Spleen (tissue), 7 donors: ENCODE measurements around the gene MEOX1.

Experiments
- CTCF ChIP-seq, 11 experiments: fragments of 200-600 bp in 7 of 11; fragments of 450-650 bp in 4 of 11; sonication (generic) in 4 of 11; IDR thresholded peaks in 8 of 11; conservative IDR thresholded peaks in 3 of 11; 1 replicate in 7 of 11; 2 replicates in 4 of 11; pipeline versions ENCODE4 v1.4.0 to v1.8.0; 2016 to 2021; ENCODE audit warnings: antibody characterized with exemption in 11 of 11, inconsistent platforms in 4 of 11, mild to moderate bottlenecking in 1 of 11
- POLR2AphosphoS5 ChIP-seq, 3 donors: sonication (generic); formaldehyde crosslinking; IDR thresholded peaks; one replicate each; pipeline ENCODE4 v1.5.1; 2017; ENCODE audit warnings: antibody characterized with exemption in 3 of 3
- donor health status: DM: no; HTN: no; CAD: no; lungs with moderate emphysema.
- donor health status: DM: no; HTN: no; CAD: no.
- donor health status: DM: no; HTN: no; CAD: no.

DNA sequence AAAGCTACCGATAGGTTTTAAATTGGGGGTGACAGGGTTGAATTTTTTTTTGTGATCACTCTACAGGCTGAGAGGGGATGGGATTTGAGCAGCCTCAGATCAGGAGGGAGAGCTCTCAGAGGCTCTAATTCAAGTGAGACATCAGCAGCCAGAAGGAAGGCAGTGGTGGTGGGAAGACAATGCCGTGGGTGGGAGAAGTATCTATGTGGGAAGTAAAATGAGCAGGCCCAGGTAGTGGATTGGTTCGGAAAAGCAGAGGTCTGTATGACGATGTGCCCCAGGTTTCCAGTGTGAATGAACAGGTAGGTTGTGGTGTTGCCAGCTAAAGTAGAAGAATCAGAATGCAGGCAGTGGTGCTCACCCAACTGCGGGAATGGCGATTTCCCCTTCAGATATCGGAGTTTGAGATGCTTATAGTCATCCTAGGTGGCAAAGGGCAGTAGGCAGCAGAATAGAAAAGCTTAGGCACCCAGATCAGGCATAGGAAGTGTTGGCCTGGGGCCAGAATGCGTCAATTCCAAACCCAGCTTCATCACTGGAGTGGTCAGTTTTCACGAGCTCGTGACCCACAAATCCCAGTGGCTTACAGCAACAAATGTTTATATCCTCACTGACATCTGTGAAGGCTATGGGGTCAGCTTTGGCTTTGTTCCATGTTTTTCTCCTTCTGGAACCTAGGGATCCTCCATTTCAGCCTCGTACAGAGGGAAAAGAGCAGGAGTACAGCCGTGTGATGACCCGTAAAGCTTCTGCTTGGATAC is 24.0 kb downstream of the MEOX1 start:
- no peak for TF ChIP-seq CTCF (IDR thresholded peaks at IDR 0.05 in 8 of 11, conservative IDR thresholded peaks at IDR 0.05 in 3 of 11)
- no peak for TF ChIP-seq POLR2AphosphoS5 (IDR thresholded peaks at IDR 0.05)
